T-helper 9 cell (primary cell): ENCODE results near the gene FRMD4A.
A peak's percentile ranks its signal among the peaks of the same experiment; 100 is the strongest.
"Not testable (repeated sequence)": the region's sequence is repeated elsewhere in the genome, so short reads cannot be mapped to it uniquely, and the experiment has no call there.

Source experiments
- DNase-seq: peaks from one replicate; pipeline ENCODE4 v3.0.0-alpha.2; 2020

FRMD4A gene

GRCh38 chr10:14236341-14236740 lies 94.4 kb downstream of the FRMD4A start:
- no peak for DNase-seq

DNA sequence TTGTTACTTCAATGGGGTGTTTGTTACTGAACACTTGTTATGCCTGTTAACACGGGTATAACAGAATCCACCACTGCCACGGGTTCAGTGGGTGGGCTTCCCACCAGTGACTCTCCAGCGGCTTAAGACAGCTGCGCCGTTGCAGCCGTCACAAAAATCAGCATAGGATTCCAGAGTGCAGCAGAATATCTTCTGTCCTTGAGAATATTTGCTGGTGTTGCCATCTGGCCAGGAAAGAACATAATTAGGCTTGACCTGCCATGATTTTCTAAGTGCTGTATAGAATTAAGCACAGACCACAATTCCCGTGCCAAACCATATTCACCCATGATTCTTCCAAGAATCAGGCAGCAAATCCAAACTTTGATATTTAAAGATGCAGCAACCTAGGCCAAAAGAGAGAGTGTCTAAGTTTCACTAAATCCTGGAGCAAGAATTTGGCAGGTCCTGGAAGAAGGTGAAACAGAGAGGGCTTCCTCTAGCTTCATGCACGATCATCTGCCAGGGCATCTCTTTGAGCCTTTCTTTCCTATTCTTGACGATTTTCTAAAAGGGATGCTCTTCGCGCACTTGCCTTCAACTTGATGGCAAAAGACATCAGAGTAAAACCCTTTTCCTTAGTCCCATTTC lies 95.0 kb downstream of the FRMD4A start:
- no peak for DNase-seq

DNA sequence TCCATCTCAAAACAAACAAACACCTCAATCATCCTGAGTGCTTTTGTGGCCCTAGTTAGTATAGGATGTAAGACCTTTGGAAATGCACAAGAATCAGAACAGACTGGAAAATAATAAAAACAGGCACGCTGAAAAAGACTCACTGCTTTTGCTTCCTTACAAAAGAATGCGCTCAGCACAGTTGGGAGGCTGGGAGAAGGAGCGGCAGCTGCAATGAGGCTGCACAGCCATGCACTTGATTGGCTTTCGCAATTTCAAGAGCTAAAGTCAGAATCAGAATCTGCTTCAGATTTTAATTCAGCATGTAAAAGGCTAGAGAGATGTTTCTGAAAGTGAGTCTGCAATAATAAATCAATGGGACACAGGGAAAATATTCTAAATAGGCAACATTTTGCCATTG lies 97.2 kb downstream of the FRMD4A start:
- DNase-seq: no peak

DNA sequence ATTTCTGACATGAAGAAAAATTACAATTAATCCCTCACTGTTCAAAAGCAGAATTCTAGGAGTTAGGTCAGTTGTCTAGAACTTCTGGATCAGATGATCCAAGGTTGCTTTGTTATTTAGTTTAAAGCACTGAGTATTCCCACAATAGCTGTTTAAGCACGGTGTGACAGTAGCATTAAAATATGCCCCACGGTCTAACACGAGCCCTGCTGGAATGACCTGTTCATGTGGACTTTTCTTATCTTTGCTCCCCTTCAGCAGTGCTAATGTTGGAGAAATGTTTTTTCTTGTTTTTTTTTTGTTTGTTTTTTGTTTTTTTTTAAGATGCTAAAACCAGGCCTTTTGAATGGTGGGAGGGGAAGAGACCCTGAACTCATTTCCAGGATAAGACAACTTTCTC lies 101.9 kb downstream of the FRMD4A start:
- not testable (repeated sequence) for DNase-seq

- DNase-seq: no peak
Observed at GRCh38 chr10:14225379-14225778, 105.3 kb downstream of the FRMD4A start.

- no peak for DNase-seq
Observed at GRCh38 chr10:14220026-14220425, 110.7 kb downstream of the FRMD4A start.

DNA sequence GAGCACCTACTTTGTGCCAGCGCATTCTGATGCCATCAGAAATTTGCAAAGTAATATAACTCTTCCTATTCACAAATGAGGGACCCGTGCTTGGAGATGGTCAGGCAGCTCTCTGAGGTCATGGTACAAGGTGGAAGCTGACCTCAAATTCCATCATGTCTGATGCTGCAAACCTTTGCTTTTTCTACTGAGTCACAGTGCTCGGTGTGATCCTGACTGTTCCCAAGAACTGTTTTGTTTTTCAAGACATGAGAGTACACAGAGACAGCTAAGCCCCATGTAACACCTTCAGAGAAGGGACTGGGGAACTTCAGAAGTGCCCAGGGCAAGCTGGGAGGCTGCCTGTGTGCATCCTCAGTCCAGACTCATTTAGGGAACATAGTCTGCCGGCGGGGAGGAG lies 111.3 kb downstream of the FRMD4A start:
- no peak for DNase-seq

DNA sequence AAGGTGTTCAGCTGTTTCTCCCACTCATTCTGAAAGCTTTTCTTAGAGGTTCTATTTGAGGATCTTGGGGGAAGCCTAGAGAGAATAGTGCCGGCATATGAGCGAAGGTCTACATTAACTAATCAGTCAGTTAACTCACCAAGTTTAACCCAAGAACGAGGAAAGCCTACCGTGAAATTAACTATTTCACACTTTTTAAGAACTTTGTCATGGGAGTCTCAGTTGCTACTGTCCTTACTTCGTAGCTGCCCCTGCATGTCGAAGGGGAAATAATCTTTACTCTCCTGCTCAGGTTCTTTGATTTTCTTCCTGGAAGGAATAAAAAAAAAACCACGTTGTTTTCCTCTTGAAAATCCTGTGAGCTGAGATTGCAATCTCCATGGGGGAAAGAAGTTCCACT lies 115.1 kb downstream of the FRMD4A start:
- no peak for DNase-seq

- DNase-seq: not testable (repeated sequence)
Observed at GRCh38 chr10:14213703-14214102, 117.0 kb downstream of the FRMD4A start.

DNA sequence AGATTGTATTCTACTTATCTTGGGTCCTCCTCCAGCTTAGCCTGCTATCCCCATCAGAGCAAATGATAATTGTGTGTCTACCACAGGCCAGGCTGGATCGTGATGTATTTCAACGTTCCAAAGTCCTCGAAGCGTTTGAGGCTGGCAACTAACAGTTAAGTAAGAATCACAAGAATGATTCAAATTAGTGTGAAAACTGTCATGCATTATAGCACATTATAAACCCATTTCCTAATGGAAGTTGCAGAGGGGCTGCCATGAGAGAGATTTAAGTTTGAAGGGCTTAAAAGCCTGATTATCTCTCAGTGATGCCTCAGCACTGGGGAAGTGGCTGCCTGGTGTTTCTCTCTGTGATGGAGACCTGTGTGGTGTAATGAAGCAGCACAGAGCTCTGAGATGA lies 119.1 kb downstream of the FRMD4A start:
- DNase-seq: no peak

DNA sequence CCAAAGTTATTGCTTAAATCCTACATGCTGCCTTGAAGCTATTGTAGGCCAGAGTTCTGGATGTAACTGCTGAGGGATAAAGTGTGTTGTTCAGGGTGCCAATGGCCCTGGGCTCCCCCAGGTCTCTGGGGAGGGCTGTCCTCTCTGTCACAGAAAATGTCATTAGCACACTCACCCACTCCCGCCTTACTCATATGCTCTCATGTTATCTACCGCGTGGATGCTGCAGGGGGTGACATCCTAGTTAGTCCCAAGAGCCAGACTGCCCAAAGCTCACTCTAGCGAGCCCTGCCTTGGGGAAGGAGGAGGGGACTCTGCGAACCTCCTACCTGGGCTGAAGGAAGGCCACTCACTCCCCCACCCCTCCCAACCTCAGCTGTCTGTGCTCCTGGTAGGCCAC lies 122.5 kb downstream of the FRMD4A start:
- no peak for DNase-seq

GRCh38 chr10:14205233-14205632 lies 125.5 kb downstream of the FRMD4A start:
- DNase-seq: no peak

- peak; percentile 4 for DNase-seq
Observed at GRCh38 chr10:14200698-14201544, 129.8 kb downstream of the FRMD4A start.

GRCh38 chr10:14199098-14199497 lies 131.6 kb downstream of the FRMD4A start:
- DNase-seq: not testable (repeated sequence)

DNA sequence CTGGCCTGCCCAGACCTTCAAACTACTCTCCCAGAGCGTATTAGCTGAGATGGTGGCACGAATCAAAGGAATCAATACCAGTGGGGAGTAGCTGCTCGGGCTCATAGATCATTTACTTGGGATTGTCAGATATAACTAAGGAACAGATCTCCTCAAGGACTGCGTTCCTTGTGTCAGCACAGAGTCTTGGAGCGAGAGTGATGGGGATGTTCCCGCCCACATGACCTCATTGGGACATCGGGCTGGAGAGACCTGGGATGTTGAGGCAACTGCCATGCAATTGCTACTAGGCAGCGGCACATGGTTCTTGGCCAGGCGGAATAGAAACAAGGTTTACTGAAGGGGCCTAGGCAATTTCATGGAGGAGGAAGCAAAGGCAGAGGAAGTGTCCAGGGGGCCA lies 132.6 kb downstream of the FRMD4A start:
- DNase-seq: no peak

GRCh38 chr10:14196113-14196512 lies 134.6 kb downstream of the FRMD4A start:
- no peak for DNase-seq

GRCh38 chr10:14195433-14195832 lies 135.3 kb downstream of the FRMD4A start:
- no peak for DNase-seq

- DNase-seq: no peak
Observed at GRCh38 chr10:14192746-14193145, 138.0 kb downstream of the FRMD4A start.

DNA sequence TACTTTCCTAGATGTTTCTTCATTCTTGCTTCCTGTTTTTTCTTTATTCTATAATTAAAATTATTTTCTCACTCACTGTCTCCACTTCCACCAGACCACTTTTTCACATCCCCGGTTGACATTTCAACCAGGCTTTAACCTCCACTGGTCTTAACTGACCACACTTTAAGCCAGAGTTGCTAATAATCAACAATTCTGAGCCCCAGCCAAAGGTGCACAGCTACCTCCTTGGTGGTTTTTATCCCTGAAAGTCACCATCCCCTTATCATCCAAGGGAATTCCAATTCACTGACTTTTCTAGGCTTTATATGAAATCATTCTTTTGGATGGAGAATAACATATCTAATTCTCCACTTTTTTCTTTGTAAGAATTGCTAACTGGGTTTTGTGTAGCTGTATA lies 138.9 kb downstream of the FRMD4A start:
- DNase-seq: no peak

DNA sequence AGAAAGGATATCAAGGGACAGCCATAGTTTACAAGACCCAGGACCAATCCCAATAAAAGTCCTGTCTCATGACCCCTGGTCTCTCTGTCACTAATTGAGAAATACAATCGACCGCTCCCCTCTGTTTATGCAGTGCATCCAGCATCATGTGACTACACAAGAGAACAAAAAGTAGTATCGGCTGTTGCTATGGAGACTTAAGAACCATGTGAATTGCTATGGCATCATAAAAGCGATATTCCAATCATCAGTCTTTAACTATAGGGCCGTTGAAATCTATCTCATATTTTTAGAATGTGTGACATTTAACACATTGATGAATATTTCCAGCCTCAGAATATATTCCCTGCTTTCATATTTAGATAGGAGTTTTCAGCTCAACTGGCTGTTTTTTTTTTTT lies 139.3 kb downstream of the FRMD4A start:
- no peak for DNase-seq

- no peak for DNase-seq
Observed at GRCh38 chr10:14190702-14191101, 140.0 kb downstream of the FRMD4A start.

- no peak for DNase-seq
Observed at GRCh38 chr10:14186245-14186644, 144.5 kb downstream of the FRMD4A start.

DNA sequence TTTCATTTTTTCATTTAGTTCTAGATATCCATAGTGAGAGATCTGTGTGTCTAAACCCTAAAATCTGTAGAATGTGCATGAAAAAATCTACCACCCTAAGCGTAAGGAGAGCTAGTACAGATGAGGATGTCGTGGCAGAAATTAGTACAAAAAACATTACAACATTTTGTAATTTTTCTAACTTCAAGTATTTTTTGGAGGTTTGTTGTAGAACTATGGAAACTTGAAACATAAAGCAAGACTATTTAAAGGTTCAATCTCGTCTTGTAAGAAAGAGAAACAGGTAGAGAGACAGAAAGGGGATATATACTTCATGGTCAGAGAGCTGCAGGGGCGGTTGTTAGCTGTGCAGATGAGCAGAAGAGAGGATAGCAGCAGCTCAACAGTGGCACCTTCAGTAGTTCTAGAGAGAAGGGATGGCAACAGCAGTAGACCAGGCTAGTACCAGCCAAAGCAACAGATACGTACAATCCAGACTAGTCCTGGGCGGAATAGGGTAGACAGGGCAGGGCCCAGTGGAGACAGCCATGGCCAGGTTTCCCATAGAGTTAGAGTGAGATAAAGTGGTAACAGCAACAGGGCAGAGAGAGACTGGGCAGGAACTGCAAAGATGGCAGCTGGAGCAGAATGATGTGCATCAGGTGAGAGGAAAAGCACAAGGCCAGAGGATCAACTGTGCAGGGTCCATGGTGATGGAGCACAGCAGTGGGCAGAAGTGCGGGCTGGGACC lies 145.2 kb downstream of the FRMD4A start:
- DNase-seq: peak; percentile 12

DNA sequence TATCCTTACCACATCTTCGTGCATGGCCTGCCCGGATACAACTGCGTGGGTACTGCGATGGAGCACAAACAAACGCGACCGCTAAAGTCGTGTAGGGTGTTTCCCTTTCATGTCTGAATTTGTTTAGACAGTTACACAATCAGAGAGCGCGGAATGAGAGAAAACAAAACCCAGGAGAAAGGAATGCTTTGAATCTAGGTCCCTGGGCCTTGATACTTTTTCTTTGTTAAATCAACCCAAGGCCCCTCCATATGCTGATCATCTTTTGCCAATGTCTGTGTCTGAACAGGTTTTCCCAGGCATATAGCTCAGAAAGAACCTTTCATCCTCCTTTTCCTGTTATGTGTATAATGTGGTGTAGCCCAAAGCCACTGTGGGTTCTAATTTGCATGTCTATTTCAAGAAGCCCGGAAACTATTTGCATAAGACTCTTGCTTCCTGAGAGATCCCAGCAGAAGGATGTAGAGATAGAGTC lies 145.8 kb downstream of the FRMD4A start:
- DNase-seq: peak; percentile 40
